PC-9 (cell line): ENCODE data around the gene ATP5MC2. TPM values are rescaled to one million over a fixed set of nuclear protein-coding genes. Genes with fewer than 3 reads are reported as not detected.

Experiments
- BruUV-seq: library from RNA; stranded (reverse); fragments of 400-500 nt; replicated peaks from 2 replicates; lab custom pipeline; 2021; lab: Mats Ljungman, UMichigan
- CTCF ChIA-PET: fragments of 300-600 bp; sonication (Branson Sonifier 250); formaldehyde crosslinking; loops from one replicate; lab custom pipeline; 2022; ENCODE audit warnings: antibody characterized with exemption; lab: Charles Lee
- POLR2A ChIA-PET: fragments of 300-600 bp; sonication (Branson Sonifier 250); formaldehyde crosslinking; loops from one replicate; lab custom pipeline; 2022; ENCODE audit warnings: antibody characterized with exemption; ENCODE audit not compliant: unreplicated experiment; lab: Charles Lee
- DNase-seq, 2 experiments: peaks; one replicate each; pipeline versions ENCODE4 v3.0.0 to v3.0.0-alpha.2; 2015 to 2022; ENCODE audit warnings: mixed read lengths in 1 of 2
- H2AFZ ChIP-seq: fragments of 200-600 bp; sonication (generic); 2 replicates; pipeline ENCODE4 v1.8.1; 2017; ENCODE audit warnings: antibody characterized with exemption
- H3F3A ChIP-seq: fragments of 200-600 bp; sonication (generic); 2 replicates; pipeline ENCODE4 v1.8.1; 2017; ENCODE audit warnings: antibody characterized with exemption, mild to moderate bottlenecking, low read depth; ENCODE audit not compliant: insufficient read depth
- H3K27ac ChIP-seq: fragments of 200-600 bp; sonication (generic); 2 replicates; pipeline ENCODE4 v1.6.1; 2016; ENCODE audit warnings: mixed run types
- H3K27me3 ChIP-seq: fragments of 200-600 bp; sonication (generic); 2 replicates; pipeline ENCODE4 v1.6.1; 2016; ENCODE audit warnings: low read depth, mixed run types; ENCODE audit not compliant: insufficient read depth
- H3K36me3 ChIP-seq: fragments of 200-600 bp; sonication (generic); 2 replicates; pipeline ENCODE4 v1.6.1; 2016; ENCODE audit warnings: low read depth, mixed run types
- H3K4me1 ChIP-seq: fragments of 200-600 bp; sonication (generic); replicated peaks from 2 replicates; pipeline ENCODE4 v1.6.1; 2016; ENCODE audit warnings: mixed run types; ENCODE audit not compliant: insufficient read depth
- H3K4me2 ChIP-seq: fragments of 200-600 bp; sonication (generic); 2 replicates; pipeline ENCODE4 v1.6.1; 2017; ENCODE audit warnings: mixed run types
- H3K4me3 ChIP-seq: fragments of 200-600 bp; sonication (generic); 2 replicates; pipeline ENCODE4 v1.6.1; 2016; ENCODE audit warnings: mixed run types
- H3K79me2 ChIP-seq: fragments of 200-600 bp; sonication (generic); 2 replicates; pipeline ENCODE4 v1.6.1; 2017; ENCODE audit warnings: low read depth, mixed run types
- H3K9me2 ChIP-seq: fragments of 200-600 bp; sonication (generic); 2 replicates; pipeline ENCODE4 v1.8.1; 2017; ENCODE audit warnings: mild to moderate bottlenecking; ENCODE audit not compliant: insufficient read depth
- H3K9me3 ChIP-seq: fragments of 200-600 bp; sonication (generic); 2 replicates; pipeline ENCODE4 v1.8.1; 2016; ENCODE audit warnings: low read depth; ENCODE audit not compliant: insufficient read depth
- H4K20me1 ChIP-seq: fragments of 200-600 bp; sonication (generic); 2 replicates; pipeline ENCODE4 v1.8.1; 2017; ENCODE audit not compliant: insufficient read depth
- CTCF ChIP-seq: fragments of 200-600 bp; sonication (generic); conservative IDR thresholded peaks from 2 replicates; pipeline ENCODE4 v1.6.1; 2017; ENCODE audit warnings: mixed run types, antibody characterized with exemption, mild to moderate bottlenecking, moderate library complexity
- EZH2 ChIP-seq: fragments of 200-600 bp; sonication (generic); IDR thresholded peaks from 2 replicates; pipeline ENCODE4 v1.8.0; 2017; ENCODE audit warnings: antibody characterized with exemption, low read depth
- intact Hi-C: fragments of 100-400 bp; cut with micrococcal nuclease; formaldehyde crosslinking; loops from one replicate; pipeline ENCODE4 v1.10.0; 2022; ENCODE audit not compliant: unreplicated experiment
- total RNA-seq: library from RNA; stranded (reverse); gene quantifications from 2 replicates; pipeline ENCODE4 v1.2.3, GENCODE V29; 2021

ATP5MC2 gene
- total RNA-seq, 1 experiment from 2014 or later = 270 TPM

- intact Hi-C loops = no loop called here
- TF ChIP-seq EZH2 (no peak), CTCF (no peak)
- Histone ChIP-seq H3K36me3 (no peaks in the 10 kb centered on the region), H3K4me3 (no peak overlapping the region), H3K4me2 (no peak overlapping the region), H3F3A (no peaks in the 10 kb centered on the region; the same call in 1 of the 2 replicates), H3K79me2 (peaks cover 42% of the 10 kb centered on the region), H2AFZ (no peak overlapping the region), H4K20me1 (no peaks in the 10 kb centered on the region; the same call in 1 of the 2 replicates), H3K9me3 (no peaks in the 10 kb centered on the region), H3K9me2 (no peaks in the 10 kb centered on the region), H3K27ac (no peak overlapping the region), H3K27me3 (no peaks in the 10 kb centered on the region), H3K4me1 (no peaks in the 10 kb centered on the region)
- DNase-seq = no peak
- ChIA-PET CTCF (no interaction called here), POLR2A (no interaction called here)
- no TSS peak for BruUV-seq
Observed at GRCh38 chr12:53618275-53618674, 57.6 kb downstream of the ATP5MC2 start.

GRCh38 chr12:53617700-53618099, 58.2 kb downstream of the ATP5MC2 start:
- Histone ChIP-seq H3K9me3 (no peaks in the 10 kb centered on the region), H3K4me3 (no peak overlapping the region), H2AFZ (no peak overlapping the region), H3F3A (no peaks in the 10 kb centered on the region; the same call in 1 of the 2 replicates), H3K9me2 (no peaks in the 10 kb centered on the region), H3K27ac (no peak overlapping the region), H3K36me3 (no peaks in the 10 kb centered on the region), H3K4me1 (no peaks in the 10 kb centered on the region), H3K27me3 (no peaks in the 10 kb centered on the region), H4K20me1 (no peaks in the 10 kb centered on the region; the same call in 1 of the 2 replicates), H3K79me2 (peaks cover 36% of the 10 kb centered on the region), H3K4me2 (no peak overlapping the region)
- TF ChIP-seq CTCF (no peak), EZH2 (no peak)
- ChIA-PET POLR2A (no interaction called here), CTCF (interaction anchor here (0.6 kb wide), 1 partner anchor 287 kb away, joined by 3 read pairs; no protein-coding TSS in a partner anchor)
- no TSS peak for BruUV-seq
- no peak for DNase-seq
- intact Hi-C loops = no loop called here

- Histone ChIP-seq H3K79me2 (peaks cover 31% of the 10 kb centered on the region), H3K4me2 (no peak overlapping the region), H3K4me1 (no peaks in the 10 kb centered on the region), H3K4me3 (no peak overlapping the region), H3F3A (no peaks in the 10 kb centered on the region; the same call in 1 of the 2 replicates), H3K9me2 (no peaks in the 10 kb centered on the region), H2AFZ (no peak overlapping the region), H4K20me1 (no peaks in the 10 kb centered on the region; the same call in 1 of the 2 replicates), H3K27me3 (no peaks in the 10 kb centered on the region), H3K27ac (no peak overlapping the region), H3K36me3 (no peaks in the 10 kb centered on the region), H3K9me3 (no peaks in the 10 kb centered on the region)
- POLR2A ChIA-PET = no interaction called here
- TF ChIP-seq CTCF (no peak), EZH2 (no peak)
- no TSS peak for BruUV-seq
- intact Hi-C loops = no loop called here
- no peak for DNase-seq
- CTCF ChIA-PET = interaction anchor here (0.6 kb wide), 1 partner anchor 504 kb away, joined by 9 read pairs; no protein-coding TSS in a partner anchor
Observed at GRCh38 chr12:53616950-53617349, 58.9 kb downstream of the ATP5MC2 start.

Other genes with a start within 250 kb of the ATP5MC2 start
- gene PRR13, start 234.3 kb downstream of the ATP5MC2 start, total RNA-seq = 138 and 203 TPM in 2 replicates
- 668 and 833 TPM in 2 replicates for gene PCBP2, start 224.0 kb downstream of the ATP5MC2 start, total RNA-seq
- 14.7 and 18.3 TPM in 2 replicates for gene MAP3K12, start 176.6 kb downstream of the ATP5MC2 start, total RNA-seq
- gene TARBP2, start 174.8 kb downstream of the ATP5MC2 start, total RNA-seq = 47.8 and 53.3 TPM in 2 replicates
- not detected in 2 replicates for gene NPFF, start 168.6 kb downstream of the ATP5MC2 start, total RNA-seq
- 16.3 and 24.7 TPM in 2 replicates for gene ATF7, start 49.7 kb downstream of the ATP5MC2 start, total RNA-seq
- gene CALCOCO1, start 51.4 kb upstream of the ATP5MC2 start, total RNA-seq = 67.4 and 88.9 TPM in 2 replicates
- gene CISTR, start 75.9 kb upstream of the ATP5MC2 start, total RNA-seq = not detected in 2 replicates